Measurements from ENCODE around the gene PDZRN3. TPM values are rescaled to one million over a fixed set of nuclear protein-coding genes. Genes with fewer than 3 reads are reported as not detected.

Gene PDZRN3
- total RNA-seq, 4 donors from 2014 or later: 227 to 305 (median 265) TPM

GRCh38 chr3:73584873-73585272 is 39.9 kb downstream of the PDZRN3 start:
- Histone ChIP-seq H3K27me3 (no peaks in the 10 kb centered on the region), H3K36me3 (no peaks in the 10 kb centered on the region), H3K9me3 (no peaks in the 10 kb centered on the region), H3K27ac (no peak overlapping the region), H3K4me3 (no peak overlapping the region), H3K4me1 (peaks cover 0 to 94% (median 20%) of the 10 kb centered on the region in 3 donors)
- ATAC-seq: no peak
- TF ChIP-seq POLR2AphosphoS5 (IDR thresholded peaks at IDR 0.05) (no peak), CTCF (IDR thresholded peaks at IDR 0.05) (no peak), POLR2A (IDR thresholded peaks at IDR 0.05) (no peak), EP300 (IDR thresholded peaks at IDR 0.05) (no peak)

- no peak overlapping the region for H3K27ac ChIP-seq
- no peak for TF ChIP-seq CTCF (IDR thresholded peaks at IDR 0.05)
- no peak for TF ChIP-seq POLR2A (IDR thresholded peaks at IDR 0.05)
- no peak for TF ChIP-seq EP300 (IDR thresholded peaks at IDR 0.05)
- no peak for TF ChIP-seq POLR2AphosphoS5 (IDR thresholded peaks at IDR 0.05)
- H3K27me3 ChIP-seq: no peaks in the 10 kb centered on the region
- no peak for ATAC-seq
- no peaks in the 10 kb centered on the region for H3K9me3 ChIP-seq
- no peak overlapping the region for H3K4me3 ChIP-seq
- 74 to 80% methylated on average over 4 of the region's 4 CpGs for WGBS, 2 donors (ENCODE audit: low coverage in 1 of 2)
- no peaks in the 10 kb centered on the region for H3K36me3 ChIP-seq
- peaks cover 0 to 87% (median 20%) of the 10 kb centered on the region in 3 donors for H3K4me1 ChIP-seq
Measured at GRCh38 chr3:73582535-73582934, 42.2 kb downstream of the PDZRN3 start.

- Histone ChIP-seq H3K9me3 (no peaks in the 10 kb centered on the region), H3K4me1 (peaks cover 0 to 87% (median 20%) of the 10 kb centered on the region in 3 donors), H3K27me3 (no peaks in the 10 kb centered on the region), H3K27ac (no peak overlapping the region), H3K4me3 (no peak overlapping the region), H3K36me3 (no peaks in the 10 kb centered on the region)
- TF ChIP-seq POLR2AphosphoS5 (IDR thresholded peaks at IDR 0.05) (no peak), POLR2A (IDR thresholded peaks at IDR 0.05) (no peak), EP300 (IDR thresholded peaks at IDR 0.05) (no peak), CTCF (IDR thresholded peaks at IDR 0.05) (no peak)
- 53 to 72% methylated on average over 2 of the region's 2 CpGs for WGBS, 2 donors (ENCODE audit: low coverage in 1 of 2)
- no peak for ATAC-seq
Measured at GRCh38 chr3:73581134-73581846, 43.5 kb downstream of the PDZRN3 start.

- Histone ChIP-seq H3K4me3 (no peak overlapping the region), H3K9me3 (no peaks in the 10 kb centered on the region), H3K4me1 (peaks cover 0 to 87% (median 17%) of the 10 kb centered on the region in 3 donors), H3K36me3 (no peaks in the 10 kb centered on the region), H3K27ac (peak overlapping the region in 2 of 4 donors; percentile 35 to 45), H3K27me3 (no peaks in the 10 kb centered on the region)
- 20 to 43% methylated on average over 1 to 2 of the region's 2 CpGs for WGBS, 2 donors (ENCODE audit: low coverage in 1 of 2)
- TF ChIP-seq POLR2AphosphoS5 (IDR thresholded peaks at IDR 0.05) (no peak), POLR2A (IDR thresholded peaks at IDR 0.05) (no peak), CTCF (IDR thresholded peaks at IDR 0.05) (no peak), EP300 (IDR thresholded peaks at IDR 0.05) (no peak)
- ATAC-seq: no peak
Measured at GRCh38 chr3:73580343-73580742, 44.4 kb downstream of the PDZRN3 start.

- TF ChIP-seq POLR2AphosphoS5 (IDR thresholded peaks at IDR 0.05) (no peak), EP300 (IDR thresholded peaks at IDR 0.05) (no peak), POLR2A (IDR thresholded peaks at IDR 0.05) (no peak), CTCF (IDR thresholded peaks at IDR 0.05) (no peak)
- no peak for ATAC-seq
- Histone ChIP-seq H3K4me1 (peaks cover 3 to 86% (median 4%) of the 10 kb centered on the region in 3 donors), H3K4me3 (no peak overlapping the region), H3K27me3 (no peaks in the 10 kb centered on the region), H3K27ac (peak overlapping the region in 1 of 4 donors; percentile 3), H3K9me3 (no peaks in the 10 kb centered on the region), H3K36me3 (no peaks in the 10 kb centered on the region)
- WGBS, 2 donors (ENCODE audit: low coverage in 1 of 2): 89 to 100% methylated on average over 1 to 4 of the region's 5 CpGs
Measured at GRCh38 chr3:73577704-73578103, 47.0 kb downstream of the PDZRN3 start.
